SK-N-MC (cell line): ENCODE measurements around the gene EPHX1.

Source experiments
- EZH2 ChIP-seq: fragments of 200-600 bp; sonication (generic); IDR thresholded peaks from one replicate; pipeline ENCODE4 v1.6.1; 2017; ENCODE audit warnings: antibody characterized with exemption
- POLR2AphosphoS5 ChIP-seq: IDR thresholded peaks from 2 replicates; pipeline ENCODE4 v1.6.1; 2012; ENCODE audit warnings: mild to moderate bottlenecking, low read depth, low read length, borderline replicate concordance

DNA sequence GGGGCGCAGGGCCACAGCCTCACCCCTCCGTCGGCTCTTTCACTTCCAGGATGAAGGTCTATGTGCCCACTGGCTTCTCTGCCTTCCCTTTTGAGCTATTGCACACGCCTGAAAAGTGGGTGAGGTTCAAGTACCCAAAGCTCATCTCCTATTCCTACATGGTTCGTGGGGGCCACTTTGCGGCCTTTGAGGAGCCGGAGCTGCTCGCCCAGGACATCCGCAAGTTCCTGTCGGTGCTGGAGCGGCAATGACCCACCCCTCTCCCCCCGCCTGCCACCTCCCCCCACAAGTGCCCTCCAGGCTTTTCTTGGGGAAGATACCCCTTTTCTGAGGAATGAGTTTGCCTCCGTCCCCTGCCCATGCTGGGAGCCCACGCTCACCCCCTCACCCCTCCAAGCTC lies 35.2 kb downstream of the EPHX1 start:
- TF ChIP-seq POLR2AphosphoS5 (no peak), EZH2 (no peak)
